MM.1S (cell line): ENCODE results near the gene RADIL.

Experiments
- CTCF ChIP-seq: fragments of 300-600 bp; sonication (generic); IDR thresholded peaks from 2 replicates; pipeline ENCODE4 v1.5.1; 2016; ENCODE audit warnings: antibody characterized with exemption, low read length, mixed read lengths
- EZH2phosphoT487 ChIP-seq: fragments of 300-600 bp; sonication (generic); IDR thresholded peaks from 2 replicates; pipeline ENCODE4 v1.6.1; 2018; ENCODE audit warnings: antibody characterized with exemption, low read length

- no peak for TF ChIP-seq CTCF
- no peak for TF ChIP-seq EZH2phosphoT487
These were observed 97.5 kb downstream of the RADIL start for GRCh38 chr7:4786015-4786414.
